PC-3 (cell line): ENCODE results near the gene COLEC12. TPM values are rescaled to one million over a fixed set of nuclear protein-coding genes. Genes with fewer than 3 reads are reported as not detected.

Source experiments
- ATAC-seq: fragments of 200-7000 bp; cut with Tn5 transposase; 2 replicates; pipeline ENCODE4 v1.9.1; 2020; ENCODE audit warnings: mild to moderate bottlenecking, moderate library complexity
- BruUV-seq: library from RNA; stranded (reverse); fragments of 400-500 nt; replicated peaks from 2 replicates; lab custom pipeline; 2021; lab: Mats Ljungman, UMichigan
- CTCF ChIA-PET: fragments of 300-600 bp; sonication (Branson Sonifier 250); formaldehyde crosslinking; loops from one replicate; lab custom pipeline; 2022; ENCODE audit warnings: antibody characterized with exemption; lab: Charles Lee
- POLR2A ChIA-PET: fragments of 300-600 bp; sonication (Branson Sonifier 250); formaldehyde crosslinking; loops from one replicate; lab custom pipeline; 2022; ENCODE audit warnings: antibody characterized with exemption; ENCODE audit not compliant: unreplicated experiment; lab: Charles Lee
- DNase-seq: peaks from one replicate; pipeline ENCODE4 v3.0.0-alpha.2; 2015
- H2AFZ ChIP-seq: fragments of 300-600 bp; sonication (generic); 2 replicates; pipeline ENCODE4 v1.6.0; 2016; ENCODE audit warnings: antibody characterized with exemption, low read length
- H3F3A ChIP-seq: fragments of 300-600 bp; sonication (generic); one replicate; pipeline ENCODE4 v1.6.0; 2017; ENCODE audit warnings: antibody characterized with exemption, low read length, control low read depth, mild to moderate bottlenecking; ENCODE audit not compliant: unreplicated experiment
- H3K27ac ChIP-seq: fragments of 300-600 bp; sonication (generic); 2 replicates; pipeline ENCODE4 v1.5.1; 2016; ENCODE audit warnings: mild to moderate bottlenecking, low read length
- H3K27me3 ChIP-seq: fragments of 300-600 bp; sonication (generic); 2 replicates; pipeline ENCODE4 v1.6.1; 2016; ENCODE audit warnings: low read length, mixed read lengths
- H3K36me3 ChIP-seq: fragments of 300-600 bp; sonication (generic); 2 replicates; pipeline ENCODE4 v1.6.1; 2016; ENCODE audit warnings: low read depth, mixed run types, low read length, mixed read lengths
- H3K4me1 ChIP-seq: fragments of 300-600 bp; sonication (generic); 2 replicates; pipeline ENCODE4 v1.5.1; 2016; ENCODE audit warnings: low read length; ENCODE audit not compliant: insufficient read depth
- H3K4me2 ChIP-seq: fragments of 300-600 bp; sonication (generic); 2 replicates; pipeline ENCODE4 v1.6.0; 2016; ENCODE audit warnings: low read length
- H3K4me3 ChIP-seq: fragments of 300-600 bp; sonication (generic); 2 replicates; pipeline ENCODE4 v1.5.1; 2016; ENCODE audit warnings: mild to moderate bottlenecking, low read length, mixed read lengths
- H3K79me2 ChIP-seq: fragments of 300-600 bp; sonication (generic); 2 replicates; pipeline ENCODE4 v1.6.1; 2017; ENCODE audit warnings: low read length, mixed read lengths
- H3K9ac ChIP-seq: fragments of 300-600 bp; sonication (generic); 2 replicates; pipeline ENCODE4 v1.6.0; 2016; ENCODE audit warnings: mild to moderate bottlenecking, low read length
- H3K9me2 ChIP-seq: fragments of 300-600 bp; sonication (generic); replicated peaks from 2 replicates; pipeline ENCODE4 v1.6.1; 2016; ENCODE audit warnings: mixed run types, low read length, mixed read lengths
- H3K9me3 ChIP-seq: fragments of 300-600 bp; sonication (generic); 2 replicates; pipeline ENCODE4 v1.6.1; 2016; ENCODE audit warnings: low read length, mixed read lengths
- H4K20me1 ChIP-seq: fragments of 300-600 bp; sonication (generic); 2 replicates; pipeline ENCODE4 v1.6.1; 2016; ENCODE audit warnings: low read length, mixed read lengths
- CTCF ChIP-seq: fragments of 300-600 bp; sonication (generic); conservative IDR thresholded peaks from 2 replicates; pipeline ENCODE4 v1.5.1; 2017; ENCODE audit warnings: antibody characterized with exemption, low read depth, mild to moderate bottlenecking, low read length
- EZH2 ChIP-seq: fragments of 300-600 bp; sonication (generic); IDR thresholded peaks from one replicate; pipeline ENCODE4 v1.6.1; 2017; ENCODE audit warnings: antibody characterized with exemption, mild to moderate bottlenecking, low read length; ENCODE audit not compliant: unreplicated experiment
- EZH2phosphoT487 ChIP-seq: fragments of 300-600 bp; sonication (generic); IDR thresholded peaks from 2 replicates; pipeline ENCODE4 v1.6.1; 2018; ENCODE audit warnings: mild to moderate bottlenecking, antibody characterized with exemption, low read length, borderline replicate concordance
- intact Hi-C: fragments of 100-400 bp; cut with micrococcal nuclease; formaldehyde crosslinking; loops from 2 replicates; pipeline ENCODE4 v1.9.0; 2023
- total RNA-seq: library from RNA; depleted of rRNA; stranded (reverse); fragments of >200 nt; gene quantifications from 2 replicates; pipeline ENCODE4 v1.2.3, GENCODE V29; 2014

COLEC12 gene
- total RNA-seq, 1 experiment from 2014 or later = 0.04 TPM

DNA sequence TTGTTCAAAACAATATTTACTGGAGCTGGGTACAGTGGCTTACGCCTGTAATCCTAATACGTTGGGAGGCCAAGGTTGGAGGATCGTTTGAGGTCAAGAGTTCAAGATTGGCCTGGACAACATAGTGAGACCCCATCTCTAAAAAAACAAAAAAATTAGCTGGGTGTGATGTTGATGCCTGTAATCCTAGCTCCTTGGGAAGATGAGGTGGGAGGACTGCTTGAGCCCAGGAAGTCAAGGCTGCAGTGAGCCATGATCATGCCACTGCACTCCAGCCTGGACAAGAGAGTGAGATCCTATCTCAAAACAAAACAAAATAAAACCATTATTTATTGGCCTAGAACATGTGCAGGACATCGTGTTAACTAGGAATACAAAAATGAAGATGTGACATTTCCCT is 77.5 kb downstream of the COLEC12 start:
- Histone ChIP-seq H3K27me3 (no peaks in the 10 kb centered on the region), H3K9ac (no peak overlapping the region), H3K27ac (no peak overlapping the region), H3K4me3 (no peak overlapping the region), H3K9me2 (no peaks in the 10 kb centered on the region), H3K79me2 (no peaks in the 10 kb centered on the region), H2AFZ (no peak overlapping the region), H3F3A (no peaks in the 10 kb centered on the region), H3K36me3 (no peaks in the 10 kb centered on the region), H3K9me3 (no peaks in the 10 kb centered on the region), H3K4me1 (no peaks in the 10 kb centered on the region), H4K20me1 (no peaks in the 10 kb centered on the region), H3K4me2 (no peak overlapping the region)
- ChIA-PET POLR2A (no interaction called here), CTCF (no interaction called here)
- ATAC-seq (no peak), DNase-seq (no peak)
- no TSS peak for BruUV-seq
- intact Hi-C loops = no loop called here
- TF ChIP-seq EZH2phosphoT487 (no peak), CTCF (no peak), EZH2 (no peak)

DNA sequence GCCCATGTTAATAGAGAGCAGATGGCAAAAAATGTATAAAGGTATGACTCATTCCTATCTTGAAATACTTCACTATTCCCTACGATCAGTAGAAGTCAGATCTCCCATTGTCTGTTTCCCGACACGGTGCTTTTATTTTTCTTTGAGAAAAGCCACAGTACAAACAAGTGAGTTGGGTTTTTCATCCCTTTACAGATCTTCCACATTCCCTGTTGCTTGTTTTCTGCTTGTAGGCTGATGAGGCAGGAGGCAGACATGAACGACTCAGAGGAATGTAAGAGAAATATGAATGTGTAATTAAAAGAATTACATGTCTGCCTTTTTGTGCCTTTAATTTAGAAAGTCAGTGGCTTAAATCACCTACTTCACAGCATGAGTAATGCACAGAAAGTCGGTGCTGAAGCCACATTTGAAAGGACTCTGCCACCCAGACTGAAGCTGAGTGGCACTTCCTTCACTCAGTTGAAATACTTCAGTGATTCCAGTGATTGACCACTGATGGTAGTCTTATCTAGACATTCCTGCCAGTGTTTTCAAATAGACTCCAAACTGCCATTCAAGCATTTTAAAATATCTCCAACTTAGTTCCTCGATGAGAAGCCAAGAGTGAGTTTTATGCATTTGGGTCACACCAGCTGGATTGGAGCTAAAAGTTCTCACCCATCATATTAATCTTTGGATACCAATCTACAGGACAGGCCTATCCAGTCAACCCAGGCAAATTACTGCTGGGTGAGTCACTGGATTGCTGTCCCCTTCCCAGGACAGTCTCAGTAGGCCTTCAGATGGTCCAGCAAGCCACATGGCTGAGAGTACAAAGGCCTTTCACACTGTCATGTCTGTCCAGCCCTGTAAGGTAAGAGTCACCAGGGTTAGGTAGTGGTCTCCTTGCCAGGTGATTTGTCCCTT is 79.0 kb downstream of the COLEC12 start:
- no peak overlapping the region for H3K4me2 ChIP-seq
- POLR2A ChIA-PET = no interaction called here

More for the DNA sequence above, 79.0 kb downstream of the COLEC12 start:
- Histone ChIP-seq H3K4me3 (no peak overlapping the region), H3F3A (no peaks in the 10 kb centered on the region), H3K36me3 (no peaks in the 10 kb centered on the region), H2AFZ (no peak overlapping the region), H3K27me3 (no peaks in the 10 kb centered on the region), H3K9me2 (no peaks in the 10 kb centered on the region), H3K9me3 (no peaks in the 10 kb centered on the region), H4K20me1 (no peaks in the 10 kb centered on the region), H3K79me2 (no peaks in the 10 kb centered on the region), H3K9ac (no peak overlapping the region), H3K27ac (no peak overlapping the region), H3K4me1 (no peaks in the 10 kb centered on the region; the same call in 1 of the 2 replicates)
- DNase-seq (peak; percentile 30), ATAC-seq (no peak)
- TF ChIP-seq CTCF (no peak), EZH2phosphoT487 (no peak)
- CTCF ChIA-PET = no interaction called here
- no TSS peak for BruUV-seq
- intact Hi-C loops = no loop called here
